C4-2B (cell line): ENCODE data around the gene CDKN3.

Experiments used
- H3K27ac ChIP-seq: fragments of 450-650 bp; 2 replicates; pipeline ENCODE4 v1.5.1; 2017
- ZFX ChIP-seq: fragments of 450-650 bp; IDR thresholded peaks from 2 replicates; pipeline ENCODE4 v1.6.1; 2017
- TF ChIP-seq, protein P1 (sequence below): fragments of 450-650 bp; conservative IDR thresholded peaks from 2 replicates; pipeline ENCODE4 v1.5.1; 2017; ENCODE audit warnings: mild to moderate bottlenecking

CDKN3 gene

GRCh38 chr14:54462048-54462447, 65.2 kb downstream of the CDKN3 start:
- no peak for TF ChIP-seq ZFX
- TF ChIP-seq, protein P1, sequence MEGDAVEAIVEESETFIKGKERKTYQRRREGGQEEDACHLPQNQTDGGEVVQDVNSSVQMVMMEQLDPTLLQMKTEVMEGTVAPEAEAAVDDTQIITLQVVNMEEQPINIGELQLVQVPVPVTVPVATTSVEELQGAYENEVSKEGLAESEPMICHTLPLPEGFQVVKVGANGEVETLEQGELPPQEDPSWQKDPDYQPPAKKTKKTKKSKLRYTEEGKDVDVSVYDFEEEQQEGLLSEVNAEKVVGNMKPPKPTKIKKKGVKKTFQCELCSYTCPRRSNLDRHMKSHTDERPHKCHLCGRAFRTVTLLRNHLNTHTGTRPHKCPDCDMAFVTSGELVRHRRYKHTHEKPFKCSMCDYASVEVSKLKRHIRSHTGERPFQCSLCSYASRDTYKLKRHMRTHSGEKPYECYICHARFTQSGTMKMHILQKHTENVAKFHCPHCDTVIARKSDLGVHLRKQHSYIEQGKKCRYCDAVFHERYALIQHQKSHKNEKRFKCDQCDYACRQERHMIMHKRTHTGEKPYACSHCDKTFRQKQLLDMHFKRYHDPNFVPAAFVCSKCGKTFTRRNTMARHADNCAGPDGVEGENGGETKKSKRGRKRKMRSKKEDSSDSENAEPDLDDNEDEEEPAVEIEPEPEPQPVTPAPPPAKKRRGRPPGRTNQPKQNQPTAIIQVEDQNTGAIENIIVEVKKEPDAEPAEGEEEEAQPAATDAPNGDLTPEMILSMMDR, result no peak
- no peak overlapping the region for H3K27ac ChIP-seq

DNA sequence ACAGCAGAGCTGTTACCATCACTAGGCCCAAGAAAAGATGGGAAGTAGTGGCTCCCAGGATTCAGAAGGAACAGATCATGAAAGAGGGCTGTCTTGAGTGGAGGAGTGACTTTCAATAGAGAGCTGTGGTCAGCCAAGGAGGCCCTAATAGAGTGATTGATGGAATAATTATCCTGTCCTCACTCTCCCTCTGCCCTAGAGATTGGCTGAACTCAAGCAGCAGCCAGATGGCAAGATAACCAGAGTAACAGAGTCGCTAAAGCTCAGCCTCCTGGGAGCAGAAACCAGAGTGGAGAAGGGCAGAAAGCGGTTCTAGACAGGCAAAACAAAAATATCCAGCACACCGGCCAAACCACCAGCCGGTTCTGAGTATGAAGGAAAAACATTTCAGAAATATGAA, 68.8 kb downstream of the CDKN3 start:
- no peak overlapping the region for H3K27ac ChIP-seq
- TF ChIP-seq, protein P1, result no peak
- TF ChIP-seq ZFX, result no peak

- no peak for TF ChIP-seq ZFX
- TF ChIP-seq, protein P1, result no peak
- H3K27ac ChIP-seq, result no peak overlapping the region
These were observed 70.5 kb downstream of the CDKN3 start for GRCh38 chr14:54467280-54467679.
